HUES64 (cell line): Measurements from ENCODE around the gene SEPHS1.
"Not testable (repeated sequence)": the region's sequence is repeated elsewhere in the genome, so short reads cannot be mapped to it uniquely, and the experiment has no call there.

Source experiments
- H3K27ac ChIP-seq: 2 replicates; pipeline ENCODE4 v1.7.0; 2013; ENCODE audit warnings: low read depth, low read length, inconsistent platforms
- H3K27me3 ChIP-seq: 2 replicates; pipeline ENCODE4 v1.6.1; 2013; ENCODE audit warnings: mild to moderate bottlenecking, low read length; ENCODE audit not compliant: insufficient read depth
- H3K36me3 ChIP-seq: 2 replicates; pipeline ENCODE4 v1.6.1; 2013; ENCODE audit warnings: mild to moderate bottlenecking, low read length; ENCODE audit not compliant: insufficient read depth
- H3K4me1 ChIP-seq: 2 replicates; pipeline ENCODE4 v1.6.1; 2013; ENCODE audit warnings: mild to moderate bottlenecking, low read length, moderate library complexity; ENCODE audit not compliant: insufficient read depth
- H3K4me3 ChIP-seq: 2 replicates; pipeline ENCODE4 v1.5.1; 2013; ENCODE audit warnings: mild to moderate bottlenecking, low read length, moderate library complexity
- H3K9ac ChIP-seq: 2 replicates; pipeline ENCODE4 v1.6.1; 2013; ENCODE audit warnings: mild to moderate bottlenecking, low read depth, low read length
- H3K9me3 ChIP-seq: 2 replicates; pipeline ENCODE4 v1.6.1; 2013; ENCODE audit warnings: low read depth, low read length; ENCODE audit not compliant: insufficient read depth
- WGBS: fragments of 150-250, 120-280 bp; methylation state at CpG from one replicate; pipeline ENCODE4 v1.1.7; 2013; ENCODE audit warnings: missing lambda C conversion rate; 5-methylcytosine and 5-hydroxymethylcytosine counted together

The SEPHS1 gene

GRCh38 chr10:13276749-13277365 lies 71.2 kb downstream of the SEPHS1 start:
- H3K9me3 ChIP-seq, result no peaks in the 10 kb centered on the region
- whole genome bisulfite sequencing, result 96% methylated on average over 3 of the region's 4 CpGs

GRCh38 chr10:13276146-13276545 lies 71.9 kb downstream of the SEPHS1 start:
- not testable (repeated sequence) for H3K36me3 ChIP-seq, H3K9ac ChIP-seq, H3K27ac ChIP-seq, H3K9me3 ChIP-seq, H3K4me3 ChIP-seq, H3K27me3 ChIP-seq
- H3K4me1 ChIP-seq, result peaks cover 11% of the 10 kb centered on the region
- 98% methylated on average over 11 of the region's 11 CpGs for WGBS

More at GRCh38 chr10:13276749-13277365, 71.2 kb downstream of the SEPHS1 start:
- Histone ChIP-seq H3K27me3 (no peaks in the 10 kb centered on the region), H3K9ac (no peak overlapping the region), H3K27ac (no peak overlapping the region), H3K4me1 (peaks cover 6% of the 10 kb centered on the region; the same call in 1 of the 2 replicates), H3K36me3 (no peaks in the 10 kb centered on the region), H3K4me3 (no peak overlapping the region)

- 86% methylated on average over 12 of the region's 12 CpGs for WGBS
Observed at GRCh38 chr10:13272164-13272571, 75.9 kb downstream of the SEPHS1 start.

GRCh38 chr10:13271552-13272163 lies 76.4 kb downstream of the SEPHS1 start:
- Histone ChIP-seq H3K27me3 (no peaks in the 10 kb centered on the region), H3K27ac (no peak overlapping the region), H3K4me1 (peaks cover 16% of the 10 kb centered on the region), H3K9me3 (0 out of 2 replicates have a peak, but pooled peaks cover 2% of the 10 kb centered on the region), H3K4me3 (no peak overlapping the region), H3K9ac (0 out of 2 replicates have a peak overlapping the region, but pooled peaks have one; percentile 25), H3K36me3 (no peaks in the 10 kb centered on the region)
- 38% methylated on average over 11 of the region's 14 CpGs for WGBS

More at GRCh38 chr10:13272164-13272571, 75.9 kb downstream of the SEPHS1 start:
- Histone ChIP-seq H3K4me1 (peaks cover 16% of the 10 kb centered on the region), H3K4me3 (no peak overlapping the region), H3K9me3 (0 out of 2 replicates have a peak, but pooled peaks cover 2% of the 10 kb centered on the region), H3K9ac (0 out of 2 replicates have a peak overlapping the region, but pooled peaks have one; percentile 25), H3K27ac (no peak overlapping the region), H3K36me3 (no peaks in the 10 kb centered on the region), H3K27me3 (no peaks in the 10 kb centered on the region)

GRCh38 chr10:13270877-13271551 lies 77.1 kb downstream of the SEPHS1 start:
- H3K4me1 ChIP-seq, result peaks cover 16% of the 10 kb centered on the region
- 87% methylated on average over 9 of the region's 9 CpGs for WGBS

GRCh38 chr10:13268841-13269240 lies 79.3 kb downstream of the SEPHS1 start:
- Histone ChIP-seq H3K9me3 (0 out of 2 replicates have a peak, but pooled peaks cover 2% of the 10 kb centered on the region), H3K36me3 (no peaks in the 10 kb centered on the region), H3K9ac (no peak overlapping the region), H3K27ac (no peak overlapping the region; the same call in 1 of the 2 replicates), H3K27me3 (no peaks in the 10 kb centered on the region), H3K4me1 (peaks cover 16% of the 10 kb centered on the region), H3K4me3 (no peak overlapping the region)
- 62% methylated on average over 3 of the region's 3 CpGs for WGBS

More at GRCh38 chr10:13270877-13271551, 77.1 kb downstream of the SEPHS1 start:
- Histone ChIP-seq H3K9me3 (0 out of 2 replicates have a peak, but pooled peaks cover 2% of the 10 kb centered on the region), H3K36me3 (no peaks in the 10 kb centered on the region), H3K27ac (no peak overlapping the region), H3K4me3 (no peak overlapping the region), H3K9ac (no peak overlapping the region), H3K27me3 (no peaks in the 10 kb centered on the region)

GRCh38 chr10:13268310-13268709 lies 79.8 kb downstream of the SEPHS1 start:
- H3K4me3 ChIP-seq, result no peak overlapping the region
- no peaks in the 10 kb centered on the region for H3K36me3 ChIP-seq
- peaks cover 16% of the 10 kb centered on the region for H3K4me1 ChIP-seq
- no peak overlapping the region for H3K9ac ChIP-seq
- no peaks in the 10 kb centered on the region for H3K27me3 ChIP-seq
- WGBS, result 91% methylated on average over 4 of the region's 4 CpGs
- no peak overlapping the region for H3K27ac ChIP-seq
- 0 out of 2 replicates have a peak, but pooled peaks cover 2% of the 10 kb centered on the region for H3K9me3 ChIP-seq
